HG03108 (cell line): Measurements from ENCODE around the gene CASZ1.

Source experiments
- ATAC-seq: cut with Tn5 transposase; IDR thresholded peaks from one replicate; pipeline ENCODE4 v1.9.1; 2021; ENCODE audit warnings: moderate library complexity; ENCODE audit not compliant: unreplicated experiment

The CASZ1 gene

GRCh38 chr1:10615932-10616671 lies 180.3 kb downstream of the CASZ1 start:
- ATAC-seq: no peak

- ATAC-seq: no peak
Measured at GRCh38 chr1:10615332-10615731, 181.1 kb downstream of the CASZ1 start.

- ATAC-seq: no peak
Measured at GRCh38 chr1:10614377-10615225, 181.8 kb downstream of the CASZ1 start.

- ATAC-seq: no peak
Measured at GRCh38 chr1:10613861-10614260, 182.6 kb downstream of the CASZ1 start.

GRCh38 chr1:10613340-10613739 lies 183.1 kb downstream of the CASZ1 start:
- ATAC-seq: no peak

GRCh38 chr1:10612436-10613160 lies 183.8 kb downstream of the CASZ1 start:
- ATAC-seq: no peak

- ATAC-seq: no peak
Measured at GRCh38 chr1:10610901-10611600, 185.4 kb downstream of the CASZ1 start.

GRCh38 chr1:10608690-10609089 lies 187.8 kb downstream of the CASZ1 start:
- no peak for ATAC-seq

GRCh38 chr1:10607228-10607627 lies 189.2 kb downstream of the CASZ1 start:
- no peak for ATAC-seq

- ATAC-seq: no peak
Measured at GRCh38 chr1:10606064-10606463, 190.4 kb downstream of the CASZ1 start.

- no peak for ATAC-seq
Measured at GRCh38 chr1:10604966-10605365, 191.5 kb downstream of the CASZ1 start.

GRCh38 chr1:10602936-10603335 lies 193.5 kb downstream of the CASZ1 start:
- no peak for ATAC-seq

GRCh38 chr1:10601342-10602070 lies 194.9 kb downstream of the CASZ1 start:
- no peak for ATAC-seq

- no peak for ATAC-seq
Measured at GRCh38 chr1:10599194-10599861, 197.1 kb downstream of the CASZ1 start.

- ATAC-seq: no peak
Measured at GRCh38 chr1:10598389-10598702, 198.1 kb downstream of the CASZ1 start.

- no peak for ATAC-seq
Measured at GRCh38 chr1:10597492-10598388, 198.7 kb downstream of the CASZ1 start.

- no peak for ATAC-seq
Measured at GRCh38 chr1:10596780-10597179, 199.7 kb downstream of the CASZ1 start.

- ATAC-seq: no peak
Measured at GRCh38 chr1:10594595-10595223, 201.7 kb downstream of the CASZ1 start.
